Measurements from ENCODE around the gene AP5S1.
"Not testable (repeated sequence)": the region's sequence is repeated elsewhere in the genome, so short reads cannot be mapped to it uniquely, and the experiment has no call there.

Gene AP5S1

DNA sequence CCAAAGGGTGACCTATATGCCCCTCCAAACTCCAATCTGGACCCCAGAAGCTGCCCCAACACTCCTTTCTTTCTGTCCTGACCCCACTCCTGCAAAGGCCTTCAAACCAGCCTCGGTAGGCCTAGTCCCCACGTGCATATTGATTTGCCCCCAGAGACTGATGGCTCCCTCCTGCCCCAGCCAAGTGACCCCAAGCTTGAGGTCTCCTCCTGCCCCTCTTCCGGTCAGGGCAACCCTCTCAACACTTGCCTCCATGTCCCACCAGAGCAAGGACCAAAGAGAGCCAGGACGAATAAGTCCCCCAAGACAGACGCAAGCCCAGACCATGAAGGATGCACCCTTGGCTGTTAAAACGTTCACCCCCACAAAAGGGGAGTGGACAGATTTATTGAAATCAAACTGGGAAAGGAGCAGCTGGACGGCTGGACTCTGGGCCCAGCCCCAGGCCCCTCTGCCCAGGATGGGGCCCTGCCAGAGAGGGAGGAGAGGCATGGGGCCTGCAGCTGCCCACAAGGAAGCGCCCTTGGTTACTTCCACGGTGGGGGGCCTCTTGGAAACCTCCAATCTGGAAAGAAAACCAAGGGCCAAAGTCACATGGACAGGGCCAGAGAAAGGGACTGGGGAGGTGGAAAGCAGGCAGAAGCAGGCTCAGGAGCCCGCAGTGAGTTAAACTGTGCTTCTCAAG, 36.7 kb upstream of the AP5S1 start:
- H3K9ac ChIP-seq (ENCODE audit: low read depth, low read length), result no peak overlapping the region
- H3K36me3 ChIP-seq (ENCODE audit: control insufficient read depth, insufficient read depth, low read length), result peaks cover 3% of the 10 kb centered on the region; the same call in 1 of the 2 replicates
- H3K4me3 ChIP-seq (ENCODE audit: low read depth, low read length), result no peak overlapping the region
- H3K27ac ChIP-seq (ENCODE audit: low read depth, low read length), result no peak overlapping the region
- peaks cover 19% of the 10 kb centered on the region for H3K27me3 ChIP-seq (ENCODE audit: control insufficient read depth, insufficient read depth, low read length)
- H3K4me1 ChIP-seq (ENCODE audit: control insufficient read depth, insufficient read depth, low read length), result peaks cover 1% of the 10 kb centered on the region; the same call in 1 of the 2 replicates
- no peaks in the 10 kb centered on the region for H3K9me3 ChIP-seq (ENCODE audit: control insufficient read depth, insufficient read depth, low read length)

DNA sequence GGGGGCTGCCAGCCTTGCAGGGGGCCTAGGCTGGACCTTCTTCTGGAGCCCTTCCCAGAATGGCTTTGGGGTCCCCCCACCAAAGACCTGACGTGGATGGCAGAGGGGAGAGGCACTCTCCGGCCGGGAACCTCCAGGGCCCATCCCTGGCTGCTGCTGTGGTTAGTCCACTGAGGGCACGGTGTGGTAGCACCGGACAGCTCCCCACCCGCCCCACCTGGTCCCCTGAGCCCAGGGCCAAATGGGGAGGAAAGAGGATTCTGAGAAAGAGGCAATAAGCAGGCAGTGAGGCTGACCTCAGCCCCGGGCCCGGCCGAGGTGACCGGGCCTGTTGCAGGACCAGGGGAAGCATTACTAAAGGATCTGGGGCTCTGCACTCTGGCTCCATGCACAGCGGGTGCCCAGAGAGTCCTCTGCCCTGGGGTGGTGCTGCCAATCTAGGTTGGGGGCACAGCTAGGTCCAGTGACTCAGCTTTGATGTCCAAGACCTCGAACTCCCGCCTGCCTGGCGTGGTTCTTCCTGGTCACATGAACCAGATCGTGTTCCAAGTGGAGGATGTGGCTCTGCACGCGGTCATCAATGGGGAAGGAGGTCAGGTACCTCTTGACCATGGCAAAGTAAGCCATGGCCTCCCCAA, 36.0 kb upstream of the AP5S1 start:
- Histone ChIP-seq H3K36me3 (ENCODE audit: control insufficient read depth, insufficient read depth, low read length) (peaks cover 3% of the 10 kb centered on the region; the same call in 1 of the 2 replicates), H3K27ac (ENCODE audit: low read depth, low read length) (no peak overlapping the region), H3K4me1 (ENCODE audit: control insufficient read depth, insufficient read depth, low read length) (no peaks in the 10 kb centered on the region), H3K9ac (ENCODE audit: low read depth, low read length) (no peak overlapping the region), H3K27me3 (ENCODE audit: control insufficient read depth, insufficient read depth, low read length) (peaks cover 12% of the 10 kb centered on the region), H3K9me3 (ENCODE audit: control insufficient read depth, insufficient read depth, low read length) (no peaks in the 10 kb centered on the region), H3K4me3 (ENCODE audit: low read depth, low read length) (no peak overlapping the region)

DNA sequence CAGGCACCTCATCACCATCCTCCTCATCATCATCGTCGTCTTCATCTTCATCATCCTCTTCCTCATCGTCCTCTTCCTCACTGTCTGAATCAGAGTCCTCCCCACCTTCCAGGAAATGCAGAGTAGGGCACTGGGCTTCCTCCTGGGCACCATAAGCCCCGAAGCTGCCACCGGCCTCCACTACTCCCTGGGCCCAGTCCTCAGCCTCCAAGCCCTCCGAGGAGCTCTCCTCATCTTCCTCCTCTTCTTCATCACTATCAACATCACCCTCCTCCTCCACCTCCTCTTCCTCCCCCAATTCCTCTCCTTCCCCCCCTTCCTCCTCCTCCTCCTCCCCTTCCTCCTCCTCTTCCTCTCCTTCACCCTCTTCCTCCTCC, 35.5 kb upstream of the AP5S1 start:
- Histone ChIP-seq H3K9me3 (ENCODE audit: control insufficient read depth, insufficient read depth, low read length) (no peaks in the 10 kb centered on the region), H3K9ac (ENCODE audit: low read depth, low read length) (no peak overlapping the region), H3K36me3 (ENCODE audit: control insufficient read depth, insufficient read depth, low read length) (peaks cover 3% of the 10 kb centered on the region; the same call in 1 of the 2 replicates), H3K27ac (ENCODE audit: low read depth, low read length) (no peak overlapping the region), H3K4me1 (ENCODE audit: control insufficient read depth, insufficient read depth, low read length) (no peaks in the 10 kb centered on the region), H3K4me3 (ENCODE audit: low read depth, low read length) (no peak overlapping the region), H3K27me3 (ENCODE audit: control insufficient read depth, insufficient read depth, low read length) (peaks cover 7% of the 10 kb centered on the region)

DNA sequence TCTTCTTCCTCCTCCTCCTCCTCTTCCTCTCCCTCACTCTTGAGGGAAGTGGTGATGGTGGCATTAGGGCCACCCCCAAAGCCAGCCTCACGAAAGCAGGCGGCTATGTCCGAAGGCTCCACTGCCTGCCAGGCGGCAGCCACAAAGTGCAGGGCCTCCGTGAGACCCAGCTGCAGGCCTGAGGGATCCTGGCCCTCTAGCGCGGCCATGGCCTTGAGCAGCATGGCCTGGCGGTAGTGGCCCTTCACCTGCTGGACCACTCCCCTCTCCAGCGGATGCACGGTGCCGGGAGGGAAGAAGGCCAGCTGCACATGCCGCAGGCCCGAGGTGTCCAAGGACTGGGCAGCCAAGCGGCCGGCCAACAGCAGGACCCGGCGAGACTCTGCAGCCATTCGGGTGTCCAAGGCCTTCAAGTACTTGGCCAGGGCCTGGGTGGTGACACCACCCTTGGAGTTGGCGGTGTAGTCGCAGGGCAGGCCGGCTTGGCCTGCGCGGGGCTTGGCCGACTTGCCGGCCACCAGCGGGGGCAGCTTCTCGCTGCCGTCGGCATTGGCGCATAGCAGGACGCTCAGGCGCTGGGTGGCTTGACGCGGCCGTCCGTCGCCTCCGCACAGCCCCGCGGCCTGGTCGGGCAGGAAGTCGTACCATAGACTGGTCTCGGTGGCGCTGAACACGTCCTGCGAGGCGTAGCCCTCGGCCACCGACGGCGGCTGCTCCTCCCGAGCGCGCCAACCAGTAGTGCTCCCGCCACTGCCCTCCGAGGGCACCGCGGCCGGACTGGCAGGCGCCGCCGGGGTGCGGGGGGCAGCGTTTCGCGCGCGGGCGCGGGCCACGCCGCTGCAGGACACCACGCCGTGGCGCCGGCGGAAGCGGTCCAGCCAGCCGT, 34.9 kb upstream of the AP5S1 start:
- H3K9me3 ChIP-seq (ENCODE audit: control insufficient read depth, insufficient read depth, low read length), result no peaks in the 10 kb centered on the region
- H3K4me3 ChIP-seq (ENCODE audit: low read depth, low read length), result peak overlapping the region; percentile 83
- peaks cover 3% of the 10 kb centered on the region for H3K27me3 ChIP-seq (ENCODE audit: control insufficient read depth, insufficient read depth, low read length)
- peaks cover 3% of the 10 kb centered on the region; the same call in 1 of the 2 replicates for H3K36me3 ChIP-seq (ENCODE audit: control insufficient read depth, insufficient read depth, low read length)
- peak overlapping the region; percentile 47 for H3K27ac ChIP-seq (ENCODE audit: low read depth, low read length)
- no peaks in the 10 kb centered on the region for H3K4me1 ChIP-seq (ENCODE audit: control insufficient read depth, insufficient read depth, low read length)
- H3K9ac ChIP-seq (ENCODE audit: low read depth, low read length), result peak overlapping the region; percentile 58; the same call in 1 of the 2 replicates

DNA sequence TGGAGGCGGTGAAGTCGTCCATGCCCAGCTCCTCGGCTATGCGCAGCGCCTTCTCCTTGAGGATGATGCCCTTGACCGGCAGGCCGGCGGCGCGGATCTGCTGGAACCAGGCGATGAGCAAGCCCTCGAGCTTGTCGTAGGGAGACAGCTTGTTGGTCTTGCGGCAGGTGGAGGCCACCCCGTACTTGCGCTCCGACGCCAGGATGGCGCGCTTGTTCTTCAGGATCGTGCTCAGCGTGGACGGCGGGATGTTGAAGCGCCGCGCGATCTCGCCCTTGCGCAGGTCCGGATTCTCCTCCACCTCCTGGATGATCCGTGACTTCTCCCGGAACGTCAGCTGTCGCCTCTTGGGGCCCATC, 34.2 kb upstream of the AP5S1 start:
- H3K36me3 ChIP-seq (ENCODE audit: control insufficient read depth, insufficient read depth, low read length), result peaks cover 3% of the 10 kb centered on the region; the same call in 1 of the 2 replicates
- peak overlapping the region; percentile 47 for H3K27ac ChIP-seq (ENCODE audit: low read depth, low read length)
- H3K27me3 ChIP-seq (ENCODE audit: control insufficient read depth, insufficient read depth, low read length), result no peaks in the 10 kb centered on the region; the same call in 1 of the 2 replicates
- peak overlapping the region; percentile 83 for H3K4me3 ChIP-seq (ENCODE audit: low read depth, low read length)
- no peaks in the 10 kb centered on the region for H3K9me3 ChIP-seq (ENCODE audit: control insufficient read depth, insufficient read depth, low read length)
- no peaks in the 10 kb centered on the region for H3K4me1 ChIP-seq (ENCODE audit: control insufficient read depth, insufficient read depth, low read length)
- peak overlapping the region; percentile 58; the same call in 1 of the 2 replicates for H3K9ac ChIP-seq (ENCODE audit: low read depth, low read length)

DNA sequence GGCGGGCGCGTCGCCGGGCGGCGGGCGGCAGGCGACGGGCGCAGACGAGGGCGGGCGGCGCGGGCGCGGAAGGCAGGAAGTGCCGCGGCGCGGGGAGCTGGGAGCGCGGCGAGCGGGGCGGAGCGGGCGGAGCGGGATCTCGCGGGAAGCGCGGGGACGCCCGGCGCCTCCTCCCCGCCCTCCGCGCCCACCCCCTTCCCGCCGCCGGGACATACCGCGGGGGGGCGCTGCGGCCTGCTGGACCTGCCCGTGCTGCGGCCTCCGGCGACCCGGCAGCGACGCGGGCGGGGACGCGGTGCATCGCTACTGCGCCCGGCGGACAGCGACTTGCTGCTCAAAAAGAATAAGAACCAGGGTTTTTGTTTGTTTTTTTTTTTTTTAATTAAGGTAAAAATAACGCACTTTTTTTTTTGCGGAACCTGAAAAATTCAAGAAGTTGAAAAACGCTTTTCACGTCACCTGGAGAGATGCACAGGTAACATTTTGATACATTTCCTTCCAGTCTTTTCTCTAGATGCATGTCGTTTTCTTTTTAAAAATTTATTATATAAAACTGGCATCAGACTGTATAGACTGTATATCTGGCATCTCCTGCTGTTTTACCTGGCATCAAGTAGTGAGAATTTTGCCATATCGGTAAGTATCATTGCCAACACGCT, 33.6 kb upstream of the AP5S1 start, which contains the start of gene CENPB:
TSS of gene CENPB (minus strand) at position 76 of the 659 bp plus-strand sequence. CDS start 257 bp downstream, outside the sequence.
- Histone ChIP-seq H3K4me3 (ENCODE audit: low read depth, low read length) (peak within 1 kb of the TSS; percentile 83), H3K36me3 (ENCODE audit: control insufficient read depth, insufficient read depth, low read length) (peaks cover 3% of the 10 kb centered on the region; the same call in 1 of the 2 replicates), H3K9ac (ENCODE audit: low read depth, low read length) (peak within 1 kb of the TSS; percentile 58; the same call in 1 of the 2 replicates), H3K9me3 (ENCODE audit: control insufficient read depth, insufficient read depth, low read length) (no peaks in the 10 kb centered on the region), H3K27me3 (ENCODE audit: control insufficient read depth, insufficient read depth, low read length) (no peaks in the 10 kb centered on the region; the same call in 1 of the 2 replicates), H3K27ac (ENCODE audit: low read depth, low read length) (peak within 1 kb of the TSS; percentile 47), H3K4me1 (ENCODE audit: control insufficient read depth, insufficient read depth, low read length) (no peaks in the 10 kb centered on the region)

DNA sequence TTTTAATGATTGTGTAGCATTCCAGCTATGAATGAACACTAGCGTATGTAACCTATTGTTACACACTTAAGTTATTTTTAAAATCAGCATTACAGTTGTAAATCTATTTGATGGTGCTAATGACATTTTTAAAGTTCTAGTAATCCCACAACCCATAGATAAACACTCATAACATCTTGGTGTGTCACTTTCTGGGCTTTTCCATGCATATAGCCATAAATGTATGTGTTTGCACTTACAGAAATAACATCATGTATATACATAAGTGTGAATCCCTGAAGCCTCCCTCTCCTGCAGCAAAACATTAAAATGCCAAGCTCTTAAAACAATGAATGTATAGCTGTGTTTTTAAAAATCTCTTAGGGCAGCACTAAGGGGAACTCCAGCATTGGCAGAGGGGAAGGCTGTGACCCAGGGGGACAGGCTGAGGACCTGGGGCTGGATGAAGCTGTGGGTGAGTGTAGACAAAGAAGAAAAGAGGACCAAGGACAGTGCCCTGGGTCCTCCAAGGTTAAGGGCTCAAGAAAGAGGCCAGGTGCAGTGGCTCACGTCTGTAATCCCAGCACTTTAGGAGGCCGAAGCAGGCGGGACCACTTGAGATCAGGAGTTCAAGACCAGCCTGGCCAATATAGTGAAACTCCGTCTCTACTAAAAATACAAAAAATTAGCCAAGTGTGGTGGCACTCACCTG, 32.9 kb upstream of the AP5S1 start:
- Histone ChIP-seq H3K36me3 (ENCODE audit: control insufficient read depth, insufficient read depth, low read length) (peaks cover 3% of the 10 kb centered on the region; the same call in 1 of the 2 replicates), H3K27me3 (ENCODE audit: control insufficient read depth, insufficient read depth, low read length) (no peaks in the 10 kb centered on the region; the same call in 1 of the 2 replicates), H3K9ac (ENCODE audit: low read depth, low read length) (no peak overlapping the region), H3K27ac (ENCODE audit: low read depth, low read length) (no peak overlapping the region), H3K9me3 (ENCODE audit: control insufficient read depth, insufficient read depth, low read length) (no peaks in the 10 kb centered on the region), H3K4me3 (ENCODE audit: low read depth, low read length) (peak overlapping the region; percentile 44), H3K4me1 (ENCODE audit: control insufficient read depth, insufficient read depth, low read length) (no peaks in the 10 kb centered on the region)

DNA sequence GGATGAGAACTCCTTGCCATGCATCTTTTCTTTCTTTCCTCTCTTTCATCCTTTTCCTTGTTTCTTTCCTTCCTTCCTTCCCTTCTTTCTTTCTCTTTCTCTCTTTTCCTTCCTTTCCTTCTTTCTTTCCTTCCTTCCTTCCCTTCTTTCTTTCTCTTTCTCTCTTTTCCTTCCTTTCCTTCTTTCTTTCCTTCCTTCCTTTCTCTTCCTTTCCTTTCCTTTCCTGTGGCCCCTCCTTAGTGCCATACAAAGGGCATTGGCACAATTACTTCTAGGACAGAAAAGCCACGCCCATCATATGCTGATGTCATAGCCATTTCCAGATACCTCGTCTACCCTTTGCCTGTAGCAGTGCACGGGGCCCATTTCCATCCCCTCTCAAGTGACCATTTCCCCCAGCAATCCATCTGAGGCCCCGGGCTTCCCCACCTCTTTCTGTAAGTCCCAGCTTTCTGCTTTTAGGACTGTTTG, 31.6 kb upstream of the AP5S1 start:
- Histone ChIP-seq H3K27ac (ENCODE audit: low read depth, low read length) (no peak overlapping the region), H3K9me3 (ENCODE audit: control insufficient read depth, insufficient read depth, low read length) (no peaks in the 10 kb centered on the region), H3K9ac (ENCODE audit: low read depth, low read length) (no peak overlapping the region)

DNA sequence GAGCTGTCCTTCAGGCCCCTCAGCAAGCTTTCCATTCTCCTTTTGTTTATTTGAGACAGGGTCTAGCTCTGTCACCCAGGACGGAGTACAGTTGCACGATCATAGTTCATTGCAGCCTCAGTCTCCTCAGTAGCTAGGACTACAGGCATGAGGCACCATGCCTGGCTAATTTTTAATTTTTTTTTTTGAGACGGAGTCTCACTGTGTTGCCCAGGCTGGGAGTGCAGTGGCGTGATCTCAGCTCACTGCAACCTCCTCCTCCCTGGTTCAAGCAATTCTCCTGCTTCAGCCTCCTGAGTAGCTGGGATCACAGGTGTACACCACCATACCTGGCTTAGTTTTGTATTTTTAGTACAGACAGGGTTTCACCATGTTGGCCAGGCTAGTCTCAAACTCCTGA, 31.1 kb upstream of the AP5S1 start:
- not testable (repeated sequence) for H3K27ac ChIP-seq (ENCODE audit: low read depth, low read length); H3K9me3 ChIP-seq (ENCODE audit: control insufficient read depth, insufficient read depth, low read length); H3K9ac ChIP-seq (ENCODE audit: low read depth, low read length); H3K4me3 ChIP-seq (ENCODE audit: low read depth, low read length); H3K27me3 ChIP-seq (ENCODE audit: control insufficient read depth, insufficient read depth, low read length); H3K36me3 ChIP-seq (ENCODE audit: control insufficient read depth, insufficient read depth, low read length); H3K4me1 ChIP-seq (ENCODE audit: control insufficient read depth, insufficient read depth, low read length)

More for the DNA sequence above, 31.6 kb upstream of the AP5S1 start:
- no peak overlapping the region for H3K4me3 ChIP-seq (ENCODE audit: low read depth, low read length)
- peaks cover 3% of the 10 kb centered on the region; the same call in 1 of the 2 replicates for H3K36me3 ChIP-seq (ENCODE audit: control insufficient read depth, insufficient read depth, low read length)
- no peaks in the 10 kb centered on the region; the same call in 1 of the 2 replicates for H3K27me3 ChIP-seq (ENCODE audit: control insufficient read depth, insufficient read depth, low read length)
- no peaks in the 10 kb centered on the region for H3K4me1 ChIP-seq (ENCODE audit: control insufficient read depth, insufficient read depth, low read length)

DNA sequence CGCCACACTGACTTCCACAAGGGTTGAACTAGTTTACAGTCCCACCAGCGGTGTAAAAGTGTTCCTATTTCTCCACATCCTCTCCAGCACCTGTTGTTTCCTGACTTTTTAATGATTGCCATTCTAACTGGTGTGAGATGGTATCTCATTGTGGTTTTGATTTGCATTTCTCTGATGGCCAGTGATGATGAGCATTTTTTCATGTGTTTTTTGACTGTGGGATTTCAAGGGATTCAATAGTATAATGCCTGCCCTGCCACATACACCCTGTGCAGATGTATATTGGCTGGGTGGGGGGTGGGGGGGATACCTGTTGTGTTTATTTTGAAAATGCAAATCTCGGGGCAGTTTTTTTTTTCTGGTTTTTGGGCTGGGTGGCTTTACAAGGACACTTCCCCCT, 26.2 kb upstream of the AP5S1 start:
- H3K4me3 ChIP-seq (ENCODE audit: low read depth, low read length); H3K27me3 ChIP-seq (ENCODE audit: control insufficient read depth, insufficient read depth, low read length); H3K9me3 ChIP-seq (ENCODE audit: control insufficient read depth, insufficient read depth, low read length); H3K36me3 ChIP-seq (ENCODE audit: control insufficient read depth, insufficient read depth, low read length); H3K9ac ChIP-seq (ENCODE audit: low read depth, low read length); H3K27ac ChIP-seq (ENCODE audit: low read depth, low read length): not testable (repeated sequence)
- peaks cover 15% of the 10 kb centered on the region for H3K4me1 ChIP-seq (ENCODE audit: control insufficient read depth, insufficient read depth, low read length)
